ENCODE measurements around the gene MAMDC2. TPM values are rescaled to one million over a fixed set of nuclear protein-coding genes. Genes with fewer than 3 reads are reported as not detected.

MAMDC2 gene
- total RNA-seq, 2 donors from 2014 or later = 0.44 to 1.4 TPM

GRCh38 chr9:70042461-70043215 is 1.0 kb upstream of the MAMDC2 start:
- H3K4me1 ChIP-seq (ENCODE audit: control insufficient read depth, insufficient read depth, low read length) = peaks cover 7% of the 10 kb centered on the region
- H3K36me3 ChIP-seq (ENCODE audit: control insufficient read depth, insufficient read depth, low read length) = no peaks in the 10 kb centered on the region
- DNase-seq = no peak
- peak overlapping the region; percentile 82 for H3K4me3 ChIP-seq (ENCODE audit: low read length)
- peaks cover 4% of the 10 kb centered on the region for H3K36me3 Mint-ChIP-seq (ENCODE audit: low read depth)
- no peak overlapping the region for H3K27ac Mint-ChIP-seq
- WGBS, 2 experiments (ENCODE audit: insufficient coverage in 1 of 2, insufficient read length in 1 of 2) = 92 to 94% methylated on average over 13 to 15 of the region's 15 CpGs
- no peak overlapping the region for H3K9ac ChIP-seq (ENCODE audit: extremely low read depth, low read length, poor library complexity, severe bottlenecking)
- peaks cover 84% of the 10 kb centered on the region for H3K27me3 Mint-ChIP-seq (ENCODE audit: insufficient read depth)
- H3K4me3 Mint-ChIP-seq = peak overlapping the region; percentile 57
- no peak overlapping the region for H3K27ac ChIP-seq (ENCODE audit: low read depth, low read length)
- H3K9me3 Mint-ChIP-seq = peaks cover 7% of the 10 kb centered on the region
- TF ChIP-seq CTCF (conservative IDR thresholded peaks at IDR 0.05) = no peak
- peaks cover 20% of the 10 kb centered on the region for H3K4me1 Mint-ChIP-seq
- H3K27me3 ChIP-seq (ENCODE audit: control insufficient read depth, insufficient read depth, low read length, poor library complexity, severe bottlenecking) = peaks cover 57% of the 10 kb centered on the region
- H3K9me3 ChIP-seq (ENCODE audit: control insufficient read depth, low read length) = peaks cover 11% of the 10 kb centered on the region

- H3K4me3 ChIP-seq (ENCODE audit: low read length) = peak overlapping the region; percentile 82
- peaks cover 20% of the 10 kb centered on the region for H3K4me1 Mint-ChIP-seq
- H3K27ac ChIP-seq (ENCODE audit: low read depth, low read length) = no peak overlapping the region
- no peak overlapping the region for H3K27ac Mint-ChIP-seq
- no peak for TF ChIP-seq CTCF (conservative IDR thresholded peaks at IDR 0.05)
- no peaks in the 10 kb centered on the region for H3K36me3 ChIP-seq (ENCODE audit: control insufficient read depth, insufficient read depth, low read length)
- peak overlapping the region; percentile 33 for H3K9ac ChIP-seq (ENCODE audit: extremely low read depth, low read length, poor library complexity, severe bottlenecking)
- H3K9me3 ChIP-seq (ENCODE audit: control insufficient read depth, low read length) = peaks cover 4% of the 10 kb centered on the region
- peaks cover 58% of the 10 kb centered on the region for H3K27me3 ChIP-seq (ENCODE audit: control insufficient read depth, insufficient read depth, low read length, poor library complexity, severe bottlenecking)
- H3K4me1 ChIP-seq (ENCODE audit: control insufficient read depth, insufficient read depth, low read length) = peaks cover 7% of the 10 kb centered on the region
- DNase-seq = peak; percentile 77
- H3K36me3 Mint-ChIP-seq (ENCODE audit: low read depth) = peaks cover 1% of the 10 kb centered on the region
- WGBS, 2 experiments (ENCODE audit: insufficient coverage in 1 of 2, insufficient read length in 1 of 2) = 20 to 26% methylated on average over 1 to 7 of the region's 7 CpGs
- H3K4me3 Mint-ChIP-seq = peak overlapping the region; percentile 57
- peaks cover 2% of the 10 kb centered on the region for H3K9me3 Mint-ChIP-seq
- H3K27me3 Mint-ChIP-seq (ENCODE audit: insufficient read depth) = peaks cover 83% of the 10 kb centered on the region
Observed at GRCh38 chr9:70043285-70043684, 363 bp upstream of the MAMDC2 start.

GRCh38 chr9:70044490-70045307 is 1.1 kb downstream of the MAMDC2 start:
- Histone ChIP-seq H3K9me3 (ENCODE audit: control insufficient read depth, low read length) (no peaks in the 10 kb centered on the region), H3K4me3 (ENCODE audit: low read length) (peak overlapping the region; percentile 82), H3K4me1 (ENCODE audit: control insufficient read depth, insufficient read depth, low read length) (no peaks in the 10 kb centered on the region), H3K27me3 (ENCODE audit: control insufficient read depth, insufficient read depth, low read length, poor library complexity, severe bottlenecking) (peaks cover 65% of the 10 kb centered on the region), H3K36me3 (ENCODE audit: control insufficient read depth, insufficient read depth, low read length) (no peaks in the 10 kb centered on the region), H3K27ac (ENCODE audit: low read depth, low read length) (no peak overlapping the region), H3K9ac (ENCODE audit: extremely low read depth, low read length, poor library complexity, severe bottlenecking) (peak overlapping the region; percentile 31)
- peak; percentile 86 for DNase-seq
- Mint-ChIP-seq H3K4me1 (peaks cover 13% of the 10 kb centered on the region), H3K9me3 (no peaks in the 10 kb centered on the region), H3K36me3 (ENCODE audit: low read depth) (no peaks in the 10 kb centered on the region), H3K27ac (no peak overlapping the region), H3K4me3 (peak overlapping the region; percentile 57), H3K27me3 (ENCODE audit: insufficient read depth) (peaks cover 79% of the 10 kb centered on the region)
- no peak for TF ChIP-seq CTCF (conservative IDR thresholded peaks at IDR 0.05)
- WGBS, 2 experiments (ENCODE audit: insufficient coverage in 1 of 2, insufficient read length in 1 of 2) = 9 to 33% methylated on average over 13 to 26 of the region's 26 CpGs
